NCI-H1092 treated with DMSO at 0.1 percent for 48 hours (cell line): ENCODE results near the gene NPHP3.
"Not testable (repeated sequence)": the region's sequence is repeated elsewhere in the genome, so short reads cannot be mapped to it uniquely, and the experiment has no call there.

Source experiments
- DNase-seq: peaks from one replicate; lab custom pipeline; 2025; lab: John Stamatoyannopoulos, UW

The NPHP3 gene

DNA sequence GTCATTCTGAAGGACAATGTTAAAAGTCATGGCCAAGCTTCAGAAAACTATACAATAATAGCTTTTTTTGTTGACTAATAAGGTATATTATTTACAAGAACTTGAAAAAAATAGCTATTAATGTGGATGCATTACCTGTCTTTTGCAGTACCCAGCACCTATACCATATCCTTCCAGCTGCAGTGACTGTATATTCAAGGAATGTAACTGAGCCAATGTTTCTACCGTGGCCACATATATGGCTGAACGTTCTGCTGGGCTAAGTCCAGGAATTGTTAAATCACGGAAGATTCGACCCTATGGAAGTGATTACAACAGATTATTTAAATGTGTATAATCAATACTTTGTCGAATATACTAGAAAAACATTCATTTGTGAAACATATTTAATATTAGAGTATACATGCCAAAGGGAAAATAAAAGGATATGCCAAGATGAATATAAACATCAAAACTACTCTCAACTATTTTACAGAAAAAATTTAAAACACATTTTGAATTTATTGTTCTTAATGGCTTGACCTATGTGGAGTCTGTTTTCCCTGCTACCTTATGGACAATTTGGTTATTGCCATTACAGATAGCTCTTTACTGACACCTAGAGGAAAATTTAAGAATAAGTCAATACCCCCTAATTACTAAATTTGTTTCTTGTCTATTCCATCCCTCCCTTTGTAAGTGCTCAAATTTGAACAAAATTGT, 80.2 kb downstream of the NPHP3 start:
- DNase-seq, result peak; percentile 63

GRCh38 chr3:132641427-132641826, 80.8 kb downstream of the NPHP3 start:
- not testable (repeated sequence) for DNase-seq

DNA sequence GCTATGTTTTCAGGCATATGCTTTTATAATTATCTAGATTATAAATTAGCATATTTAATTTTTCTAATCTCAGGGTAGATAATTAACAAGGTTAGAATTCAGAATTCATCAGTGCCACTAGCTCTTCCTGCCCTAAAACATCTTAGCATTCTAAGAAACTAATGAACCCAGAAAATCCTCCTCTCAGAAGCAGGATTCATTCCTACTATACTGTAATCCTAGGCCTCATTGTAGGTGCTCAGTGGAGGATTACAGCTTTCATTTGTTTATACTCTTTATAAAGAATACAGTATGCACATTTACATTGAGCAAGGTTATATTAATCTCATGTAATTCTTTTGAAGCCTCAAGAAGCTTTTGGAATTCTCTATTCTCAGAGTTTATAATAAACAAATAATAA, 83.5 kb downstream of the NPHP3 start:
- DNase-seq, result no peak

- no peak for DNase-seq
Measured at GRCh38 chr3:132637590-132637989, 84.6 kb downstream of the NPHP3 start.

- no peak for DNase-seq
Measured at GRCh38 chr3:132635052-132635451, 87.2 kb downstream of the NPHP3 start.
